Ishikawa (cell line): ENCODE measurements around the gene HS3ST5.

Source experiments
- CEBPB ChIP-seq: IDR thresholded peaks from 2 replicates; pipeline ENCODE4 v1.6.1; 2012
- EGR1 ChIP-seq: IDR thresholded peaks from 2 replicates; pipeline ENCODE4 v1.6.1; 2012
- EP300 ChIP-seq: IDR thresholded peaks from 2 replicates; pipeline ENCODE4 v1.6.1; 2012; ENCODE audit warnings: borderline replicate concordance
- RAD21 ChIP-seq: IDR thresholded peaks from 2 replicates; pipeline ENCODE4 v1.6.1; 2012; ENCODE audit warnings: low read depth
- TAF1 ChIP-seq: IDR thresholded peaks from 2 replicates; pipeline ENCODE4 v1.6.1; 2012; ENCODE audit warnings: low read depth, mild to moderate bottlenecking
- TCF12 ChIP-seq: IDR thresholded peaks from 2 replicates; pipeline ENCODE4 v1.6.1; 2012; ENCODE audit warnings: low read depth
- YY1 ChIP-seq: IDR thresholded peaks from 2 replicates; pipeline ENCODE4 v1.6.1; 2012; ENCODE audit warnings: low read depth
- TF ChIP-seq, protein P1 (sequence below): IDR thresholded peaks from 2 replicates; pipeline ENCODE4 v1.6.1; 2012

DNA sequence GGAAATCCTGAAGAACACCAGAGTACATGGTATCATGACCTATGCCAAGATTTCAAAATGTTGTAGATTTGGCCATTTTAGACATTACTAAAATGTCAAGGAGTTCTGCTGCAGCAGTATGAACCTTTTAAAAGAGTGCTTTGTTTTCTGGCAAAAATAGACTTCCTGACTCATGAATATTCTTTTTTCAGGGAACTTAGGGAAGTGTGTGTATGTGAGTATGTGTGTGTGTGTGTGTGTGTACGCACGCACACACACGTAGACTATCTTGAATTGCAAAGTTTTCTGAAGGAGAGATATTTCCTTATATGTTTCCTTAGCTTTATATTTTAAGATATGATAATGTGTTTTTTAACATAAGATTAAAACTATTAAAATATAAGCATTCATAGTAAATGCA is 161.2 kb downstream of the HS3ST5 start:
- TF ChIP-seq CEBPB (no peak), RAD21 (no peak), TAF1 (no peak), EGR1 (no peak), EP300 (no peak), TCF12 (no peak), YY1 (no peak)
- TF ChIP-seq, protein P1, sequence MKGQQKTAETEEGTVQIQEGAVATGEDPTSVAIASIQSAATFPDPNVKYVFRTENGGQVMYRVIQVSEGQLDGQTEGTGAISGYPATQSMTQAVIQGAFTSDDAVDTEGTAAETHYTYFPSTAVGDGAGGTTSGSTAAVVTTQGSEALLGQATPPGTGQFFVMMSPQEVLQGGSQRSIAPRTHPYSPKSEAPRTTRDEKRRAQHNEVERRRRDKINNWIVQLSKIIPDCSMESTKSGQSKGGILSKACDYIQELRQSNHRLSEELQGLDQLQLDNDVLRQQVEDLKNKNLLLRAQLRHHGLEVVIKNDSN, result no peak
